ENCODE results near the gene IER3IP1. TPM values are rescaled to one million over a fixed set of nuclear protein-coding genes. Genes with fewer than 3 reads are reported as not detected.

IER3IP1 gene
- total RNA-seq, 1 donor from 2014 or later = 15.2 TPM

GRCh38 chr18:47143153-47143552 lies 33.0 kb downstream of the IER3IP1 start:
- H3K4me1 ChIP-seq (ENCODE audit: insufficient read depth, low read length) = no peaks in the 10 kb centered on the region
- Mint-ChIP-seq H3K9me3 (ENCODE audit: unreplicated experiment) (no peaks in the 10 kb centered on the region), H3K27me3 (ENCODE audit: low read depth, unreplicated experiment) (no peaks in the 10 kb centered on the region), H3K4me3 (ENCODE audit: unreplicated experiment) (no peak overlapping the region), H3K4me1 (ENCODE audit: low read depth, unreplicated experiment) (peaks cover 3% of the 10 kb centered on the region), H3K27ac (ENCODE audit: unreplicated experiment) (no peak overlapping the region), H3K36me3 (ENCODE audit: low read depth, unreplicated experiment) (peaks cover 4% of the 10 kb centered on the region)
- H3K27ac ChIP-seq (ENCODE audit: low read depth, low read length) = no peak overlapping the region
- no peaks in the 10 kb centered on the region for H3K9me3 ChIP-seq (ENCODE audit: insufficient read depth, low read depth, low read length)
- peaks cover 48% of the 10 kb centered on the region for H4K20me1 ChIP-seq (ENCODE audit: insufficient read depth, low read length)
- no peak overlapping the region for H3K9ac ChIP-seq (ENCODE audit: low read length)
- H3K27me3 ChIP-seq (ENCODE audit: insufficient read depth, low read length) = no peaks in the 10 kb centered on the region
- no peak overlapping the region for H3K4me2 ChIP-seq (ENCODE audit: low read length)
- H3K4me3 ChIP-seq (ENCODE audit: insufficient read depth, low read depth, low read length) = no peak overlapping the region
- H3K79me2 ChIP-seq (ENCODE audit: insufficient read depth, low read length) = peaks cover 95% of the 10 kb centered on the region
- H3K36me3 ChIP-seq (ENCODE audit: insufficient read depth, low read length) = no peaks in the 10 kb centered on the region
- FAIRE-seq (no peak), DNase-seq (ENCODE audit: low read depth) (no peak)
- no peak overlapping the region for H2AFZ ChIP-seq (ENCODE audit: low read depth, low read length)
- TF ChIP-seq CTCF (IDR thresholded peaks at IDR 0.05; ENCODE audit: insufficient read depth, low read depth, low read length) = no peak
- no peak for TF ChIP-seq EZH2 (IDR thresholded peaks at IDR 0.05; ENCODE audit: insufficient read depth, low read length)

- Histone ChIP-seq H3K27me3 (ENCODE audit: insufficient read depth, low read length) (no peaks in the 10 kb centered on the region), H3K4me2 (ENCODE audit: low read length) (no peak overlapping the region), H3K79me2 (ENCODE audit: insufficient read depth, low read length) (peaks cover 76% of the 10 kb centered on the region), H4K20me1 (ENCODE audit: insufficient read depth, low read length) (peaks cover 50% of the 10 kb centered on the region), H3K9me3 (ENCODE audit: insufficient read depth, low read depth, low read length) (no peaks in the 10 kb centered on the region), H2AFZ (ENCODE audit: low read depth, low read length) (no peak overlapping the region), H3K4me3 (ENCODE audit: insufficient read depth, low read depth, low read length) (no peak overlapping the region), H3K9ac (ENCODE audit: low read length) (no peak overlapping the region), H3K36me3 (ENCODE audit: insufficient read depth, low read length) (peaks cover 3% of the 10 kb centered on the region), H3K27ac (ENCODE audit: low read depth, low read length) (no peak overlapping the region), H3K4me1 (ENCODE audit: insufficient read depth, low read length) (no peaks in the 10 kb centered on the region)
- DNase-seq (ENCODE audit: low read depth) (no peak), FAIRE-seq (no peak)
- Mint-ChIP-seq H3K36me3 (ENCODE audit: low read depth, unreplicated experiment) (peaks cover 4% of the 10 kb centered on the region), H3K4me1 (ENCODE audit: low read depth, unreplicated experiment) (no peaks in the 10 kb centered on the region), H3K27me3 (ENCODE audit: low read depth, unreplicated experiment) (no peaks in the 10 kb centered on the region), H3K9me3 (ENCODE audit: unreplicated experiment) (no peaks in the 10 kb centered on the region), H3K4me3 (ENCODE audit: unreplicated experiment) (no peak overlapping the region), H3K27ac (ENCODE audit: unreplicated experiment) (no peak overlapping the region)
- TF ChIP-seq EZH2 (IDR thresholded peaks at IDR 0.05; ENCODE audit: insufficient read depth, low read length) (no peak), CTCF (IDR thresholded peaks at IDR 0.05; ENCODE audit: insufficient read depth, low read depth, low read length) (no peak)
Observed at GRCh38 chr18:47141289-47141688, 34.9 kb downstream of the IER3IP1 start.

DNA sequence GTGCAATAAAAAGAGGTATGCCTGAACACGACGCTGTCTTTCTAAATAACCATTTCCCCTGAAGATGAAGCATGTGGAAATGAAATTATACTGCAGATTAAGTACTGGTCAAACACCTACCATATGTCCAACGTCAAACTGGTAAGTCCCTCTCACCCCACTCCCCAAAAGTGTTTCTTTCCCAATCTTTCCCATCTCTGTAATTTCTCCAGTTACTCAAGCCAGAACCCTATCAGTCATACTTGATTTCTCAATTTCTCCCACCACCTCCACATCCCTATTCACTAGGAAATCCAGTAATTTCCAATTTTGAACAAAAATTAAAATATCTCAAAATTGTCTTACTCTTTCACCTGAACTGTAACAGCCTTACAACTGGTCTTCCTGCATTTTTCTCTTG lies 55.0 kb downstream of the IER3IP1 start:
- Histone ChIP-seq H3K4me2 (ENCODE audit: low read length) (no peak overlapping the region), H3K9me3 (ENCODE audit: insufficient read depth, low read depth, low read length) (no peaks in the 10 kb centered on the region), H4K20me1 (ENCODE audit: insufficient read depth, low read length) (peaks cover 6% of the 10 kb centered on the region), H3K79me2 (ENCODE audit: insufficient read depth, low read length) (no peaks in the 10 kb centered on the region), H3K4me3 (ENCODE audit: insufficient read depth, low read depth, low read length) (no peak overlapping the region), H3K9ac (ENCODE audit: low read length) (no peak overlapping the region), H3K27me3 (ENCODE audit: insufficient read depth, low read length) (no peaks in the 10 kb centered on the region), H3K36me3 (ENCODE audit: insufficient read depth, low read length) (no peaks in the 10 kb centered on the region), H2AFZ (ENCODE audit: low read depth, low read length) (no peak overlapping the region), H3K27ac (ENCODE audit: low read depth, low read length) (no peak overlapping the region), H3K4me1 (ENCODE audit: insufficient read depth, low read length) (no peaks in the 10 kb centered on the region)
- H3K4me3 Mint-ChIP-seq (ENCODE audit: unreplicated experiment) = no peak overlapping the region
- no peak overlapping the region for H3K27ac Mint-ChIP-seq (ENCODE audit: unreplicated experiment)
- FAIRE-seq = no peak
- peaks cover 7% of the 10 kb centered on the region for H3K36me3 Mint-ChIP-seq (ENCODE audit: low read depth, unreplicated experiment)
- no peak for DNase-seq (ENCODE audit: low read depth)
- no peaks in the 10 kb centered on the region for H3K4me1 Mint-ChIP-seq (ENCODE audit: low read depth, unreplicated experiment)
- H3K27me3 Mint-ChIP-seq (ENCODE audit: low read depth, unreplicated experiment) = no peaks in the 10 kb centered on the region
- H3K9me3 Mint-ChIP-seq (ENCODE audit: unreplicated experiment) = no peaks in the 10 kb centered on the region
- TF ChIP-seq CTCF (IDR thresholded peaks at IDR 0.05; ENCODE audit: insufficient read depth, low read depth, low read length) (no peak), EZH2 (IDR thresholded peaks at IDR 0.05; ENCODE audit: insufficient read depth, low read length) (no peak)

Data from astrocyte (in vitro differentiated cells and primary cell).